GM18867 (cell line): ENCODE results near the gene PIK3C2G.

Experiments used
- ATAC-seq: cut with Tn5 transposase; IDR thresholded peaks from one replicate; pipeline ENCODE4 v1.9.1; 2021; ENCODE audit warnings: mild to moderate bottlenecking, moderate library complexity; ENCODE audit not compliant: unreplicated experiment

PIK3C2G gene

GRCh38 chr12:18612971-18613370, 351.7 kb downstream of the PIK3C2G start:
- ATAC-seq, result no peak

- ATAC-seq, result no peak
These were observed 359.7 kb downstream of the PIK3C2G start for GRCh38 chr12:18620986-18621385.

GRCh38 chr12:18629445-18629844, 368.1 kb downstream of the PIK3C2G start:
- no peak for ATAC-seq

- ATAC-seq, result no peak
These were observed 368.6 kb downstream of the PIK3C2G start for GRCh38 chr12:18629916-18630315.

- no peak for ATAC-seq
These were observed 370.0 kb downstream of the PIK3C2G start for GRCh38 chr12:18631339-18631738.

- ATAC-seq, result no peak
These were observed 371.5 kb downstream of the PIK3C2G start for GRCh38 chr12:18632848-18633247.

- no peak for ATAC-seq
These were observed 373.1 kb downstream of the PIK3C2G start for GRCh38 chr12:18634382-18634781.

- no peak for ATAC-seq
These were observed 379.1 kb downstream of the PIK3C2G start for GRCh38 chr12:18640321-18640955.

GRCh38 chr12:18643681-18644080, 382.4 kb downstream of the PIK3C2G start:
- ATAC-seq, result no peak

- ATAC-seq, result no peak
These were observed 383.2 kb downstream of the PIK3C2G start for GRCh38 chr12:18644564-18644963.

- ATAC-seq, result no peak
These were observed 385.1 kb downstream of the PIK3C2G start for GRCh38 chr12:18646286-18646890.

GRCh38 chr12:18651525-18651924, 390.2 kb downstream of the PIK3C2G start:
- ATAC-seq, result no peak

GRCh38 chr12:18652596-18652995, 391.3 kb downstream of the PIK3C2G start:
- ATAC-seq, result no peak

- no peak for ATAC-seq
These were observed 392.1 kb downstream of the PIK3C2G start for GRCh38 chr12:18653465-18653864.

GRCh38 chr12:18655351-18655750, 394.0 kb downstream of the PIK3C2G start:
- no peak for ATAC-seq

GRCh38 chr12:18658179-18658578, 396.9 kb downstream of the PIK3C2G start:
- no peak for ATAC-seq

GRCh38 chr12:18658829-18659228, 397.5 kb downstream of the PIK3C2G start:
- no peak for ATAC-seq

GRCh38 chr12:18676141-18676540, 414.8 kb downstream of the PIK3C2G start:
- ATAC-seq, result no peak

- ATAC-seq, result no peak
These were observed 415.8 kb downstream of the PIK3C2G start for GRCh38 chr12:18676996-18677588.

GRCh38 chr12:18681818-18682217, 420.5 kb downstream of the PIK3C2G start:
- ATAC-seq, result no peak

- no peak for ATAC-seq
These were observed 422.2 kb downstream of the PIK3C2G start for GRCh38 chr12:18683327-18684013.

- no peak for ATAC-seq
These were observed 423.1 kb downstream of the PIK3C2G start for GRCh38 chr12:18684430-18684829.
